ENCODE data around the gene DLD. TPM values are rescaled to one million over a fixed set of nuclear protein-coding genes. Genes with fewer than 3 reads are reported as not detected.
A peak's percentile ranks its signal among the peaks of the same experiment; 100 is the strongest.

The DLD gene
- total RNA-seq, 4 donors from 2014 or later, result 46.0 to 131 (median 126) TPM

GRCh38 chr7:107939573-107940489, 48.8 kb downstream of the DLD start:
- in situ Hi-C loops (cut with MboI; ENCODE audit: low pct_ligation_motif_present in 1 of 4, low pct_unique_long_range_greater_than_20kb in 1 of 4, low sequenced_read_pairs in 3 of 4) (no loop called here), intact Hi-C loops (cut with DNase I; ENCODE audit: low total_unique reads) (loop anchor here (10.0 kb wide), 1 partner anchor 65 kb away; the partner anchor contains the start of gene LAMB1)
- DNase-seq, result no peak
- peaks cover 5 to 38% (median 17%) of the 10 kb centered on the region in 4 donors for H3K4me1 ChIP-seq
- H3K27ac ChIP-seq, result peak overlapping the region; percentile 66 to 82 (median 72)
- H3K27me3 ChIP-seq, result no peaks in the 10 kb centered on the region
- 71 to 79% methylated on average over 7 to 16 of the region's 16 CpGs for WGBS, 2 donors (ENCODE audit: low coverage in 1 of 2)
- TF ChIP-seq POLR2A (IDR thresholded peaks at IDR 0.05), result no peak
- TF ChIP-seq, protein P1, sequence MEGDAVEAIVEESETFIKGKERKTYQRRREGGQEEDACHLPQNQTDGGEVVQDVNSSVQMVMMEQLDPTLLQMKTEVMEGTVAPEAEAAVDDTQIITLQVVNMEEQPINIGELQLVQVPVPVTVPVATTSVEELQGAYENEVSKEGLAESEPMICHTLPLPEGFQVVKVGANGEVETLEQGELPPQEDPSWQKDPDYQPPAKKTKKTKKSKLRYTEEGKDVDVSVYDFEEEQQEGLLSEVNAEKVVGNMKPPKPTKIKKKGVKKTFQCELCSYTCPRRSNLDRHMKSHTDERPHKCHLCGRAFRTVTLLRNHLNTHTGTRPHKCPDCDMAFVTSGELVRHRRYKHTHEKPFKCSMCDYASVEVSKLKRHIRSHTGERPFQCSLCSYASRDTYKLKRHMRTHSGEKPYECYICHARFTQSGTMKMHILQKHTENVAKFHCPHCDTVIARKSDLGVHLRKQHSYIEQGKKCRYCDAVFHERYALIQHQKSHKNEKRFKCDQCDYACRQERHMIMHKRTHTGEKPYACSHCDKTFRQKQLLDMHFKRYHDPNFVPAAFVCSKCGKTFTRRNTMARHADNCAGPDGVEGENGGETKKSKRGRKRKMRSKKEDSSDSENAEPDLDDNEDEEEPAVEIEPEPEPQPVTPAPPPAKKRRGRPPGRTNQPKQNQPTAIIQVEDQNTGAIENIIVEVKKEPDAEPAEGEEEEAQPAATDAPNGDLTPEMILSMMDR (IDR thresholded peaks at IDR 0.05), result no peak
- TF ChIP-seq EP300 (IDR thresholded peaks at IDR 0.05; ENCODE audit: low read depth), result no peak
- TF ChIP-seq POLR2AphosphoS5 (IDR thresholded peaks at IDR 0.05), result peak; percentile 27 to 60 (median 43)
- H3K36me3 ChIP-seq, result peaks cover 0 to 12% (median 5%) of the 10 kb centered on the region in 4 donors
- no peak overlapping the region for H3K4me3 ChIP-seq
- no peaks in the 10 kb centered on the region for H3K9me3 ChIP-seq

GRCh38 chr7:107940951-107941350, 50.0 kb downstream of the DLD start:
- intact Hi-C loops (cut with DNase I; ENCODE audit: low total_unique reads) (no loop called here), in situ Hi-C loops (cut with MboI; ENCODE audit: low pct_ligation_motif_present in 1 of 4, low pct_unique_long_range_greater_than_20kb in 1 of 4, low sequenced_read_pairs in 3 of 4) (no loop called here)
- H3K27ac ChIP-seq, result peak overlapping the region in 3 of 4 donors; percentile 66 to 82 (median 72)
- no peak for TF ChIP-seq POLR2AphosphoS5 (IDR thresholded peaks at IDR 0.05)
- no peak for TF ChIP-seq POLR2A (IDR thresholded peaks at IDR 0.05)
- no peak for TF ChIP-seq EP300 (IDR thresholded peaks at IDR 0.05; ENCODE audit: low read depth)
- TF ChIP-seq, protein P1 (IDR thresholded peaks at IDR 0.05), result no peak
- WGBS, 2 donors (ENCODE audit: low coverage in 1 of 2), result 92 to 95% methylated on average over 3 to 4 of the region's 4 CpGs
- H3K9me3 ChIP-seq, result no peaks in the 10 kb centered on the region
- DNase-seq, result no peak
- H3K36me3 ChIP-seq, result peaks cover 0 to 12% (median 5%) of the 10 kb centered on the region in 4 donors
- H3K4me3 ChIP-seq, result no peak overlapping the region
- H3K27me3 ChIP-seq, result no peaks in the 10 kb centered on the region
- peaks cover 5 to 38% (median 17%) of the 10 kb centered on the region in 4 donors for H3K4me1 ChIP-seq

DNA sequence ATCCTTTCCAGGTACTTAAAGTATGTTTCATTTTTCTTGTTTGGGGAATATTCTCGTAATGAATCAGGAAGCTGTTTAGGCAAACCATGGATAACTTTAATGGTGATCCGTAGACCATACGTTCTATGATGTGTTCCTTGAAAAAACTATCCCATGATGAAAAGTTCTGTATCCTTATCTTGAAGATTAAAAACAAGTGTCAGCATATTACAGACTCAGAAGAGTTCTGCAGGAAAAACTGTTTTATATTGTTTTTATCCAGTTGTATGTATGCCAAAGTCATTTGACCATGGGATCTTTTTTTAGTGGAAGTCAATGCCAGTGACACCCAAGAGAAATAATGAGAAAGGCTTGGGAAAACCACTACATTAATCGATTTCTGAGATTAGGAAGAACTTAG, 52.0 kb downstream of the DLD start:
- WGBS, 2 donors (ENCODE audit: low coverage in 1 of 2), result 94 to 96% methylated on average over 4 of the region's 4 CpGs
- DNase-seq, result no peak
- Histone ChIP-seq H3K36me3 (peaks cover 0 to 12% (median 5%) of the 10 kb centered on the region in 4 donors), H3K27ac (no peak overlapping the region), H3K9me3 (no peaks in the 10 kb centered on the region), H3K4me3 (no peak overlapping the region), H3K4me1 (peaks cover 5 to 25% (median 14%) of the 10 kb centered on the region in 4 donors), H3K27me3 (no peaks in the 10 kb centered on the region)
- in situ Hi-C loops (cut with MboI; ENCODE audit: low pct_ligation_motif_present in 1 of 4, low pct_unique_long_range_greater_than_20kb in 1 of 4, low sequenced_read_pairs in 3 of 4) (no loop called here), intact Hi-C loops (cut with DNase I; ENCODE audit: low total_unique reads) (no loop called here)
- TF ChIP-seq EP300 (IDR thresholded peaks at IDR 0.05; ENCODE audit: low read depth) (no peak), POLR2AphosphoS5 (IDR thresholded peaks at IDR 0.05) (no peak), POLR2A (IDR thresholded peaks at IDR 0.05) (no peak)
- TF ChIP-seq, protein P1 (IDR thresholded peaks at IDR 0.05), result no peak

DNA sequence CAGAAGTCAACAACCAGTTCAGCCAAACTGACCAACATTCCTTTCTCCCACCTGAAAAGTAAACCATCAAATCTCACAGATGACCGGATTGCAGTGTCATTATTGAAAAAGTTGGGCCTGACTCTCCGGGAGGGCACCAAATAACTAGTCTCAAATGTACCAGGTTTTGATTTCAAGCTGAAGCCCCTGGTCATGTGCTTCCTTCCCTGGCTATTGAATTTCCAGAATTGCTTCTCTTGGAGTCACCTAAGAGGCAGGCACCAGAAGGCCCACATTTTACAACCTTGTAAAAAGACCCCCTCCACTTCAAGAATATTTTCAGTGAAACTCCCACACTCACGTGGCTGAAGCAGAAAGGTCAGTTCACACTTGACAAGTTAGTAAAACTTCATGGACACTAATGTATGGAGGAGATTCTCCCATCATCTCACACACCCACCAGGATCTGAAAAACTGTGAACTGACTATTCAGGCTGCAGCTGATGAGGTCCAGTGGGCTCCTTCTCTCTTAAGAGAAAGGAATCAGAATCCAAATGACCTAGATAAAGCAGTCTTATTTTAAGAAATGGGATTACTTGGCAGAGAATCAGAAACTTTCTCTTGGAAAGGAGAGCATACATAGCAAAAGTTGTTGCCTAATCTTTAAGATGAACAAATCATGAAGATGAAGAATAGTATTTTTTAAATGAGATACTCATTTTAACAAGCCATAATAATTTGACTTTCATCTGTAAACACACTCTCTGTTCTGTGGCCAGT, 53.6 kb downstream of the DLD start:
- H3K27ac ChIP-seq, result no peak overlapping the region
- WGBS, 2 donors (ENCODE audit: low coverage in 1 of 2), result 91% methylated on average over 3 of the region's 3 CpGs; no CpG with 5 or more reads in 1 of the 2 donors
- intact Hi-C loops (cut with DNase I; ENCODE audit: low total_unique reads) (no loop called here), in situ Hi-C loops (cut with MboI; ENCODE audit: low pct_ligation_motif_present in 1 of 4, low pct_unique_long_range_greater_than_20kb in 1 of 4, low sequenced_read_pairs in 3 of 4) (no loop called here)
- H3K4me1 ChIP-seq, result peaks cover 0 to 11% (median 2%) of the 10 kb centered on the region in 4 donors
- DNase-seq, result no peak
- no peak overlapping the region for H3K4me3 ChIP-seq
- no peaks in the 10 kb centered on the region for H3K27me3 ChIP-seq
- TF ChIP-seq POLR2A (IDR thresholded peaks at IDR 0.05), result no peak
- TF ChIP-seq, protein P1 (IDR thresholded peaks at IDR 0.05), result no peak
- TF ChIP-seq EP300 (IDR thresholded peaks at IDR 0.05; ENCODE audit: low read depth), result no peak
- TF ChIP-seq POLR2AphosphoS5 (IDR thresholded peaks at IDR 0.05), result no peak
- peaks cover 0 to 12% (median 5%) of the 10 kb centered on the region in 4 donors for H3K36me3 ChIP-seq
- H3K9me3 ChIP-seq, result no peaks in the 10 kb centered on the region
